Activated T-cell treated with anti-CD3 and anti-CD28 coated beads, Interleukin-2, amount 50 U/mL, for 72 hours (primary cell): ENCODE data around the gene CDH4. TPM values are rescaled to one million over a fixed set of nuclear protein-coding genes. Genes with fewer than 3 reads are reported as not detected.

Experiments
- ATAC-seq, 2 donors: fragments of 150-1000 bp; cut with Tn5 transposase; replicated peaks in 1 of 2; 2 replicates each; pipeline ENCODE4 v1.10.0; 2021; ENCODE audit warnings: moderate library complexity in 2 of 2, mild to moderate bottlenecking in 1 of 2
- DNase-seq, 2 donors: peaks; one replicate each; pipeline ENCODE4 v3.0.0; 2021 to 2022; ENCODE audit warnings: mixed read lengths in 1 of 2
- H3K27ac Mint-ChIP-seq: one replicate; pipeline ENCODE4 v1.8.0; 2022; ENCODE audit warnings: mild to moderate bottlenecking, moderate library complexity, mixed read lengths
- H3K27me3 Mint-ChIP-seq: one replicate; pipeline ENCODE4 v1.8.0; 2022; ENCODE audit warnings: low read depth, mixed read lengths
- H3K36me3 Mint-ChIP-seq, 2 donors: one replicate each; pipeline ENCODE4 v1.8.0; 2022; ENCODE audit warnings: mixed read lengths in 2 of 2, mild to moderate bottlenecking in 1 of 2; ENCODE audit not compliant: insufficient read depth in 2 of 2
- H3K4me1 Mint-ChIP-seq: one replicate; pipeline ENCODE4 v1.8.0; 2022; ENCODE audit warnings: low read depth, mixed read lengths
- H3K4me3 Mint-ChIP-seq, 2 donors: one replicate each; pipeline ENCODE4 v1.8.0; 2022; ENCODE audit warnings: mild to moderate bottlenecking in 2 of 2, mixed read lengths in 2 of 2, moderate library complexity in 2 of 2
- H3K9me3 Mint-ChIP-seq, 2 donors: one replicate each; pipeline ENCODE4 v1.8.0; 2022; ENCODE audit warnings: mixed read lengths in 2 of 2
- total RNA-seq, 2 donors: library from RNA; stranded (reverse); gene quantifications; one replicate each; pipeline ENCODE4 v1.2.3, GENCODE V29; 2022

The CDH4 gene
- total RNA-seq, 2 donors from 2014 or later: 0.17 to 0.35 TPM

DNA sequence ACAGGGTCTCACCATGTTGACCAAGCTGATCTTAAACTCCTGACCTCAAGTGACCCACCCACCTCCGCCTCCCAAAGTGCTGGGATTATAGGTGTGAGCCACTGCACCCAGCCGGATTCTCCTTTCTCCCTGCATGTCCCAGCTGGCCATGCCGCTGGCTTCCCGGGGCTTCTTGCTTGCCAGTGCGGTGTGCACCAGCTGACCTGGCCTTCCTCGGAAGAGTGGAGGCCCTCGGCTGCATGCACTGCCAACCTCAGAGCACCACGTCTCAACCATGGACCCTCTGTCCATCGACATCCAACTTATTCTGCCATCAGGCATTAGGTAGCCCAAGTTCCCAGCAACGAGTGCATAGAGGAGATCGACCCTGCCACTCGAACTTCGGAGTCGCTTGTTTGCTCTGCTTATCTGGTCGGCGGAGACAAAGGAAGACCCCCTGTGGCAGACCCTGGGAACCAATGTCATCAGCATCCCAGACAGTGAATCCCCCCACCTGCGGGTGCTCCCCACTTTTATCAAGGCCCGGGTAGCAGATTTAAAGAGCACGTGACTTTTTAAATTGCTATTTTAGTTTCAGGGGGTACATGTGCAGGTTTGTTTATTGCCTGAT, 307.8 kb downstream of the CDH4 start:
- ATAC-seq: no peak
- Mint-ChIP-seq H3K27me3 (no peaks in the 10 kb centered on the region), H3K9me3 (no peaks in the 10 kb centered on the region), H3K4me1 (no peaks in the 10 kb centered on the region), H3K27ac (no peak overlapping the region), H3K4me3 (no peak overlapping the region), H3K36me3 (no peaks in the 10 kb centered on the region)
- no peak for DNase-seq

DNA sequence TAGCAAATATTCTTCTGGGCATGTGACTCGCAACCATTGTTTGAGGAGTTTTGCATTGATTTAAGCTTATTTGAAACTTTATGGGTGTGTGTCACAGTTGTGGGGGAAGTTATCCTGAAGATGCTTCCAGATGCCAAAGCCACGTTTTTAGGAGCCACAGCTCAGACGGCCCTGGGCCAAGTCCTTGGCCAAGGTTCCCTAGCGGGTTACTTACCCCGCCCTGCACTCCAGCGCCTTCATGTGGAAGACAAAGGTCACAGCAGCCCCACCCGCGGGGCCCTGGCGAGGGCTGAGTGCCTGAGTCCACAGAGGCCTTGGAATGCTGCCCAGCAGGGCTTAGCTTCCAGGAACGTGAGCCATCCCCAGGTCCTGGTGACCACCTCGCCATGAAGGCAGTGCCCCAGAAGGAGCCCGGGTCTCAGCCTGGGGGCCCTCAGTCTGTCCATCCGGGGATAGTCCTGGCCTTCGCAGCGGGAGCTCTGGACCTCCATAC, 308.3 kb downstream of the CDH4 start:
- H3K9me3 Mint-ChIP-seq: no peaks in the 10 kb centered on the region
- ATAC-seq (no peak), DNase-seq (no peak)
- H3K4me1 Mint-ChIP-seq: no peaks in the 10 kb centered on the region
- H3K36me3 Mint-ChIP-seq: no peaks in the 10 kb centered on the region
- H3K27ac Mint-ChIP-seq: no peak overlapping the region
- H3K27me3 Mint-ChIP-seq: no peaks in the 10 kb centered on the region
- no peak overlapping the region for H3K4me3 Mint-ChIP-seq

DNA sequence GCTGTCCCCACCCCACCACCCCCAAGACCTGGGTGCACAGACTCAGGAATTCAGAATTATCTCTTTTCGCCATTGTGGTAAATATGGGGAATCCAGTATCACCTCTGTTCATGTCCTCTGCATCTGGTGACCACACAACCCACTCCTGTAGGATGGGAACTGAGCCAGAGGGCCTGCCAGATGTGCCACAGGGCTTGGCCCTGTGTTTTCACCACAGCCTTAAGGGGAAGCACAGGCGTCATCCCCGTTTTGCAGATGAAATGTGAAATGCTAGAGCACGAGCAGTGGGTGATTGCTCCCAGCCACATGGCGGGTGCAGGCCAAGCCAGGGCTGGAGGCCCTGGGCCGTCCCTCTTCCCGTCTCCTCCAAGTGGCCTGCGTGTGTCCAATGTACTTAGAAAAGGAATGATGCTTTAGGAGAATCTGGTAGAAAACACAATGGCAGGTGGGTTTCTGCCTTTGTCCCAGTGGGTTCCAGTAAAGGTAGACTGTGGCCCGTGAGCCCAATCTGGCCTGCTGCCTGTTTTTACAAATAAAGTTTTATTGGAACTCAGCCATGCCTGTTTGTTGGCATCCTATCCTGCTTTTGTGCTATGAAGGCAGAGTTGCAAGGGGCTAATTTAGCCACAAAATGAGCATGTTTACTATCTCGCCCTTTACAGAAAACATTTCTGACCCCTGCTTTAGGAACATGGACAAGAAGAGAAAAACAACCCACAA, 309.2 kb downstream of the CDH4 start:
- Mint-ChIP-seq H3K4me3 (no peak overlapping the region), H3K27me3 (no peaks in the 10 kb centered on the region), H3K27ac (no peak overlapping the region), H3K4me1 (no peaks in the 10 kb centered on the region), H3K9me3 (no peaks in the 10 kb centered on the region), H3K36me3 (no peaks in the 10 kb centered on the region)
- no peak for ATAC-seq
- DNase-seq: no peak

DNA sequence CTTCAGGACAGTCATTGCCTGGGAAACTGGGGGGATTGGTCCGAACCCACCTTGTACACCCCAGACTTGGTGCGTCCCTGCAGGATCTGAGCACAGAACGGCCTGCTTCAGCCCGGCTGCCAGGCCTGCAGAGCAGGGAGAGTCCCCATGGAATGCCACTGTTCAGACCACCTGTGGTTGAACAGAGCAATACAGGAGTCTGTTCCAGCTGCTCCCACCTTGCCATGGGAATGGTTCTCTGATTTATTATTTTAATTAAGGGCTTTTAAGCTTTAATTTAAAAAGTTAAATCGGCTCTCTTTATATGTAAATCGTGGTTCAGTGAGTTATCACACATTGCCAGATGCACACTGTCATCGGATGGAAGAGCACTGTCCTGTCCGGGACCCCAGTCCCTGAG, 310.4 kb downstream of the CDH4 start:
- no peak for DNase-seq
- H3K9me3 Mint-ChIP-seq: no peaks in the 10 kb centered on the region
- no peaks in the 10 kb centered on the region for H3K36me3 Mint-ChIP-seq
- no peak for ATAC-seq
- no peak overlapping the region for H3K4me3 Mint-ChIP-seq
- no peaks in the 10 kb centered on the region for H3K4me1 Mint-ChIP-seq
- no peak overlapping the region for H3K27ac Mint-ChIP-seq
- H3K27me3 Mint-ChIP-seq: no peaks in the 10 kb centered on the region

DNA sequence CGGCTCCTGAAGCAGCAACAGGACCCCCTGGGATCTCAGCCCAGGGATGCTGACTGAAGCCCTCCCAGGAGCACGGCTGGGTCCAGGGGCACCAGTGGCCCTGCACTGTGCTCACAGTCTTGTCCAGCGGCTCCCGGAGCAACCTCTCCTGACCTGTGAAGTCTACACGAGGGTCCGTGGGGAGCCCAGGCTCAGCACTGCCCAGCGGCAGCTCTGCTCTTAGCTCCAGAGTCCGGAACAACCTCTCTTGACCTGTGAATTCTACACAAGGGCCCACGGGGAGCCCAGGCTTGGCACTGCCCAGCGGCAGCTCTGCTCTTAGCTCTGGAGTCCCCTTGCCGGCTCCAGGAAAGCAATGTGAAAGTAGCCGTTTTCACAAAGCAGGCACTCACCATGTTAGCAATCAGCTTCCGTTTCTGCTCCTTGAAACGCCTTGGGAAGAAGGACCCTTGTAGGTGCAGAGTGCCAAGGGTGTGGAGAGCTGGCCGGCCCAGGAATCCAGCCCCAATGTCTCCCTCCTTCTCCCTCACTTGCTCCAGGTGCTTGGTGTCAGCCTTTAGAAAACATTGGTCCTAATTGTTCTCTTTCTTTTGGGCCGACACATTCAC, 310.9 kb downstream of the CDH4 start:
- Mint-ChIP-seq H3K9me3 (no peaks in the 10 kb centered on the region), H3K4me1 (no peaks in the 10 kb centered on the region), H3K4me3 (no peak overlapping the region), H3K27ac (no peak overlapping the region), H3K36me3 (no peaks in the 10 kb centered on the region), H3K27me3 (no peaks in the 10 kb centered on the region)
- no peak for ATAC-seq
- no peak for DNase-seq

DNA sequence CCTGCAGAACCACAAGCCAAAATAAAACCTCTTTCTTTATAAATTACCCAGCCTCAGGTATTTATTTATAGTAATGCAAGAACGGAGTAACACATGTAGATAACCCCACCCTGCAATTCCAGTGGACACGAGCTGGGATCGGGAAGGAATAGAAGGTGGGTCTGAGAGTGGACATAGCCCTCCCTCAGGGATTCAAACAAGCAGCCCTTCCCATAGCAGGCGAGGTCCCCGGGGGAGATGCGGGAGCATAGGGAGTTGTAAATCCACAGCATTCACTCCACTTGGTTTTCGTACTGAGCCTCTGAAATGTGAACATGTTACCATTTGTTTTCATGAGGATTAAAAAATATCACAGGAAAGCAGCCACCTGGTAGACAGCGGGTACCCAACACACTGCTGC, 312.6 kb downstream of the CDH4 start:
- no peaks in the 10 kb centered on the region for H3K27me3 Mint-ChIP-seq
- H3K27ac Mint-ChIP-seq: no peak overlapping the region
- ATAC-seq (no peak), DNase-seq (no peak)
- H3K36me3 Mint-ChIP-seq: no peaks in the 10 kb centered on the region
- no peaks in the 10 kb centered on the region for H3K9me3 Mint-ChIP-seq
- no peak overlapping the region for H3K4me3 Mint-ChIP-seq
- H3K4me1 Mint-ChIP-seq: no peaks in the 10 kb centered on the region

DNA sequence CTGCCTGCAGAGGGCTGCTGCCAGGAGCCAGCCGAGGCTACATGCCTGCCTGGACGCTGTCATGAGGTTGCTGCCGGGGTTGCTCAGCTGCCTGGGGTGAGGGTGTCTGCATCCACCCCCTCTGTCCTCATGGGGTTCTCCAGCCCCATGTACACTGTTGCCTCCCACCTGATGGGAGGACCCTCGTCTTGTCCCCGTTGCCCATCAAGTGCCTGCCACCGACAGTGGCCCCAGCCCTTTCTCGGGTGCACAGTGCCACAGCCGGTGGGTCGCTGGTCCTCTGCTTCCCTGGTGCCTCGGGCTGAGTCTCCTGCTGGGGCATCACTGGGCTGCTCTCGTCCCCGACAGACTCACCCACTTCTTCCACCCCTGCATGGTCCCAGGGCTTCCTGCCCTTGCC, 313.7 kb downstream of the CDH4 start:
- H3K4me1 Mint-ChIP-seq: no peaks in the 10 kb centered on the region
- no peak overlapping the region for H3K4me3 Mint-ChIP-seq
- H3K9me3 Mint-ChIP-seq: no peaks in the 10 kb centered on the region
- DNase-seq: no peak
- no peaks in the 10 kb centered on the region for H3K36me3 Mint-ChIP-seq
- no peak overlapping the region for H3K27ac Mint-ChIP-seq
- no peaks in the 10 kb centered on the region for H3K27me3 Mint-ChIP-seq
- ATAC-seq: no peak

DNA sequence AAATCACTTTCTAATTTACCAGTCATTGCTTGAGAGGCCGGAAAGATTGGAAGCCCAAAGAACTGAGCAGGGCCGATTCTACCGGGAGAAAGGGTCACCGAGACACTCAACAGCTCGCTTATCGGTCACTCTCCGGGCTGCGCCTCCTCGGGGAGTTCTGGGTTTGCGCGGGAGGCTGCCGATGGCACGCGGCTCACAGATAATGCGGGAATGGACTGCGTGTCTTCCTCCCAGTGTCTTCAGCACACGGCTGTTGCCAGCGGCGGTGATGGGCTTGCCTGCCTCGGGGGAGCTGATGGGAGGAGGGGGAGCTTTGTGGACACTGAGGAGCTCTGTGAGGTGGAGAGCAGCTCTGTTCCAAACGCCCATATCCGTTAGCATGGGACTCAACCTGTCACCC, 314.6 kb downstream of the CDH4 start:
- DNase-seq (no peak), ATAC-seq (no peak)
- H3K27ac Mint-ChIP-seq: no peak overlapping the region
- no peaks in the 10 kb centered on the region for H3K27me3 Mint-ChIP-seq
- H3K36me3 Mint-ChIP-seq: no peaks in the 10 kb centered on the region
- no peak overlapping the region for H3K4me3 Mint-ChIP-seq
- H3K9me3 Mint-ChIP-seq: no peaks in the 10 kb centered on the region
- no peaks in the 10 kb centered on the region for H3K4me1 Mint-ChIP-seq

DNA sequence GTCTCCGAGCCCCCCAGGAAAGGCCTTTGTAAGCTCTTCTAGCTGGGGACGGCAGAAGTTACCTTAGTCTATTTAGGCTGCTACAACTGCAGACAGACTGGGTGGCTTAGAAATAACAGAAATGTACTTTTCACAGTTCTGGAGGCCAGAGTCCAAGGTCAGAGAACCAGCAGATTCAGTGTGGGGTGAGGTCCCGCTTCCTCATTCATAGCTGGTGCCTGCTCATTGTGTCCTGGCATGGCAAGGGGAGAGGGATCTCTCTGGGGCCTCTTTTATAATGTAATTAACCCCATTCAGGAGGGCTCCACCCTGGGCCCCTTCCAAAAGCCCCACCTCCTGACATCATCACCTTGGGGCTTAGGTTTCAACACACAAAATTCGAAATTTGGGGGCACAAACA, 315.1 kb downstream of the CDH4 start:
- Mint-ChIP-seq H3K36me3 (no peaks in the 10 kb centered on the region), H3K27me3 (no peaks in the 10 kb centered on the region), H3K4me1 (no peaks in the 10 kb centered on the region), H3K9me3 (no peaks in the 10 kb centered on the region), H3K27ac (no peak overlapping the region), H3K4me3 (no peak overlapping the region)
- DNase-seq (no peak), ATAC-seq (no peak)

DNA sequence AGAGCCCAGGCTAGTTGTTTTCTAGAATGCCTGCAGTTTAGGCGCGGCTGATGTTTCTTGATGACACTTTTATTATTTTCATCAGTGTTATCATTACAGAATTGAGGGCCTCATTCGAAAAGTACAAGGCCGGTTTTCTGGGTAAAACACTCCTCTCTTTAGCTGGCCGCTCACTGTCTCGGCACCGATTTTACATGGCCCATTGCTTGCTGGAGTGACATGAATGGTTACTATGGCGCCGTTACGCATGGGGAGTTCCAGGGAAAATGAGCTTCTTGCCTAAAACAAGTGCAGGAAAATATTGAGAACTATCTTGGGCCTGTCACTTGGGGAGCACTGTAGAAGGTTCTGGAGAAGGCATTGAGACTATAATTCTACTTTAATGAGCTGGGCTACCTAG, 317.8 kb downstream of the CDH4 start:
- ATAC-seq: no peak
- no peaks in the 10 kb centered on the region for H3K36me3 Mint-ChIP-seq
- H3K4me1 Mint-ChIP-seq: no peaks in the 10 kb centered on the region
- no peak for DNase-seq
- H3K9me3 Mint-ChIP-seq: peaks cover 0 to 2% of the 10 kb centered on the region in 2 donors
- H3K27ac Mint-ChIP-seq: no peak overlapping the region
- no peaks in the 10 kb centered on the region for H3K27me3 Mint-ChIP-seq
- H3K4me3 Mint-ChIP-seq: no peak overlapping the region

DNA sequence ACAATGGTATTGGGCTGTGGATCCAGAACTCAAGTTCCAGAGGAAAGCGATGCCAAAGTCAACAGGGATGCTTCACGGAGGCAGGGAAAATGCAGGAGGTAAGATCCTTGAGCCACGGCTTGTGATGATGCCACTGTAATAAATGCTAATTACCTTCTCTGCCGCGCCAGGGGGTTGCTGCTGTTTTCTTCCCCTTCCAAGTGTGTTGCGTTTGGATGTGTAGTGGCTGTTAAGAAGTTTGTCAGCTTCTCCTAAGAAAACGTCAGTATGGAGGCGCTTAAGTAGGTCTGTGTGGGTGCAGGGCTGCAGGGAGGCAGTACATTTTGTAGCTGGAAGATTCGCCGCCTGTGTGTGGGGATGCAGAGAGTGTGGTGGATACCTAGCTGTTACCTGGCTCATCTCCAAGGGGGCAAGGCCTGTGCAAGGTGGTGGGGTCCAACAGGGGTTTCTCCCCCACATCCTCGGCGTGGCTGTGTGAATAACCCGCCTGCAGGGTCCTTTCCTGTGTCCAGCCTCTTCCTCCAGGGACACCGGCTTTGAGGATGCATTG, 318.7 kb downstream of the CDH4 start:
- peaks cover 0 to 2% of the 10 kb centered on the region in 2 donors for H3K9me3 Mint-ChIP-seq
- H3K4me1 Mint-ChIP-seq: no peaks in the 10 kb centered on the region
- no peak overlapping the region for H3K4me3 Mint-ChIP-seq
- ATAC-seq (no peak), DNase-seq (no peak)
- H3K27me3 Mint-ChIP-seq: no peaks in the 10 kb centered on the region
- H3K36me3 Mint-ChIP-seq: no peaks in the 10 kb centered on the region
- no peak overlapping the region for H3K27ac Mint-ChIP-seq

DNA sequence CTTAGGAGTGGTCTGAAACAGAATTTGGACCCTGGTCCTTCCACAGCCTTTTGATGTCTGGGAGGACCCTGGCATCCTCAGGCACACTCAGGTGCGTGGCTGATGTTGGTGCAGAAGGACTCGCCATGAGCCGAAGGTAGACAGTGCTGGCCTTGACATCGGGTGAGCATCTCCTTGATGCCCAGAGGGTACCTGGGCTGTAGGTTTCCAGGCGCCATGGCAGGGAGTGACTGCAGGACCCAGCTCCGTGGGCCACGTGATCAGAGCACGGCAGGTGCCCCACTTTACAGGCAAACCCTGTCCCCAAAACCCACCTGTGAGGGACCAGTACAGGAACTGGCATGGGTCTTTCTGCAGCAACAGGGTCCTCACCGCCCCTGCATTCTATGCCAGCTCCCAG, 319.2 kb downstream of the CDH4 start:
- H3K27me3 Mint-ChIP-seq: no peaks in the 10 kb centered on the region
- H3K4me3 Mint-ChIP-seq: no peak overlapping the region
- ATAC-seq (no peak), DNase-seq (no peak)
- no peaks in the 10 kb centered on the region for H3K36me3 Mint-ChIP-seq
- H3K9me3 Mint-ChIP-seq: peaks cover 0 to 2% of the 10 kb centered on the region in 2 donors
- no peak overlapping the region for H3K27ac Mint-ChIP-seq
- no peaks in the 10 kb centered on the region for H3K4me1 Mint-ChIP-seq

DNA sequence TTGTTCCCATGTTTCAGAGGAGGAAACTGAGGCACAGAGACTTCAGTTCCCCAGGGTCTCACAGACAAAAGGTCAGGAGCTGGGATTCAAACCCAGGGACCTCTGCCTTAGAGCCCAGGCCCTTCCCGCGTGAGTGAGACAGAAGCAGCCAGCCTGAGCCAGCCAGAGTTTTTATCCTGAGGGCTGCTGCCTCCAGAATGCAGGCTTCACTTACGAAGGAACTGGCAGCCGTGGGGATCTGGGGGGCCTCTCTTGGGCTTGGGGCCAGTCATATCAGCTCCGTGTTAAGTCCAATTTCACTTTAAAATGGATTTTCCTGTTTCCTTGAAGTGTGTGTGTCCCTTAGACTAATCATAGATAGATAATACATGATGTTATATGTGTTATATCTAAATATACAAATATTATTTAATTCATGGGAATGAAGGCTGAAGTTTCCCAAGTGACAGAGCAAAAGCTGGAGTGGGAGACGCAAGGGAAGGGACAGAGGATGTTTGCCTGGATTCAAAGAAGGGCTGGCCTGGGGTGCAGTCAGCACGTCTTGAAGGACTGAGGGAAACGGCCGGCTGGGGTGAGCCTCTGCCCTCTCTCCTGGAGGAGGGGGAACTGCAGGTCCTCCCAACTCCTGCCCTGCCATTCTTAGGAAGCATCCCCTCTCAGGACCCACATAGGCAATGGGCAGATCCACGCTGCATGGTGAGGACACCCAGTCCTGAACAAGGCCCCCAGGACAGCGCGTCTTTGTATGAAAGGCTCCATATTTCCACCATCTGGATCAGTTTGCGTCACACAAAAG, 320.1 kb downstream of the CDH4 start:
- ATAC-seq: no peak
- H3K9me3 Mint-ChIP-seq: peaks cover 0 to 2% of the 10 kb centered on the region in 2 donors
- H3K4me3 Mint-ChIP-seq: no peak overlapping the region
- no peak overlapping the region for H3K27ac Mint-ChIP-seq
- H3K4me1 Mint-ChIP-seq: no peaks in the 10 kb centered on the region
- no peak for DNase-seq
- no peaks in the 10 kb centered on the region for H3K27me3 Mint-ChIP-seq
- H3K36me3 Mint-ChIP-seq: no peaks in the 10 kb centered on the region
